D341Med (cell line): ENCODE data around the gene C5.
"Not testable (repeated sequence)": the region's sequence is repeated elsewhere in the genome, so short reads cannot be mapped to it uniquely, and the experiment has no call there.

ENCODE experiments used
- DNase-seq: peaks from one replicate; pipeline ENCODE4 v3.0.0; 2012; ENCODE audit warnings: low spot score

Gene C5

DNA sequence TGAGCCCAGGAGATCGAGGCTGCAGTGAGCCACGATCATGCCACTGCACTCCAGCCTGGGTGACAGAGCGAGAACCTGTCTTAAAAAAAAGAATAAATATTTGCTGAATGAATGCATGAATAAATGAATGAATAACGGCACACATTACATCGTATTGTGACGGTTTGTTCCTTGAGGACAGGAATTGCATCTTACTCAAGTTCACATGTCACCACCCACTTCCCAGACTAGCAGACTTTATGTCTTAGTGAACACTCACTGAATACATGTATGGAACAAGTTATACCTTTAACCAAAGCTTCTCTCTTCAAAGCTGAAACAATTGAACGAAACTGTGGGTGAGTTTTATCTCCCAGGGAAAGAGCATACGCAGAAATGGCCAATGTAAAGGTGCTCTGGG is 70.3 kb downstream of the C5 start:
- no peak for DNase-seq

DNA sequence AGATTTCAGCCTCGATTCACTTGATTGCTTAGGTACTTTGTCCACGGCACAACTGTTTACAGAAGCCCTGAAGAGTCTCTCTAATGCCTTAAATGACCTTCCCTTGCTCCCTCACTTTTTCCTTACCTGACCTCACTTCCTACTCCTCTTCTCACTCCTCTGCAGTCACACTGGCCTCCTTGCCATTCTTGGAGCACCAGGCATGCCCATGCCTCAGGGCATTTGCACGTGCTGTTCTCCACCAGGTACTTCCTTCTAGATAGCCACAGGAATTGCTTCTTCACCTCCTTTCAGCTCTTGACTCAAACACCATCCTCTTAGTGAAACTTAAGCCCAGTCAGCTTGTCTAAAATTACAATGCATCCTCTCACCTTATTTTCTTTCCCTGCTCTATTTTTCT is 71.1 kb downstream of the C5 start:
- DNase-seq: no peak

DNA sequence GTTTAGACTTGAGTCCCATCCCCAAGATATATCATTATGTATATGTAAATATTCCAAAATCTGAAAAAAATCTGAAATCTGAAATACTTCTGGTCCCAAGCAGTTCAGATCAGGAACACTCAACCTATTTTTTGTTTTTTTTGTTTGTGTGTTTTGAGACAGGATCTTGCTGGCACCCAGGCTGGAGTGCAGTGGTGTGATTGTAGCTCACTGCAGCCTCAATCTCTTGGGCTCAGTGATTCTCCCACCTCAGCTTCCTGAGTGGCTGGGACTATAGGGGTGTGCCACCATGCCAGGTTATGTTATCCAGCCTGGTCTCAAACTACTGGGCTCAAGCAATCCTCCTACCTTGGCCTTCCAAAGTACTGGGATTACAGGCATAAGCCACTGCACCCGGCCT is 72.8 kb downstream of the C5 start:
- DNase-seq: no peak

DNA sequence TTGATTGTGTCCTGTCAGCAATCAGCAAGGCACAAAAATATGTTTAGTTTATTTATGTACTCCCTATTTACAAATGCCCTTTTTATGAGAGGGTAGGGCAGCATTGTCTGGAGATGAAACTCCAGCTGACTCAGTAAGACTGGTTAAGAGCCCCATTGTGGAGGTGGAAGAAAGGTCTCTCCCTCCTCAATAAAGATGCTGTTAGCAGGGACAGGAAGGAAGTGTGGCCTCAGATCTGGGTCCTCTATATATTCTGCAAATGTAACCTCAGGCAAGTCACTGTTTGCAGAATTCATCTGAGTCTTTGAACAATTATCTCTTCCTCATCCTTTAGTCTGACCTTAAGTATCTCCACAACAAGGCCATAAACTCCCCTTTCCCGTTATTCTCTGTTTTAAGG is 75.2 kb downstream of the C5 start:
- DNase-seq: no peak

DNA sequence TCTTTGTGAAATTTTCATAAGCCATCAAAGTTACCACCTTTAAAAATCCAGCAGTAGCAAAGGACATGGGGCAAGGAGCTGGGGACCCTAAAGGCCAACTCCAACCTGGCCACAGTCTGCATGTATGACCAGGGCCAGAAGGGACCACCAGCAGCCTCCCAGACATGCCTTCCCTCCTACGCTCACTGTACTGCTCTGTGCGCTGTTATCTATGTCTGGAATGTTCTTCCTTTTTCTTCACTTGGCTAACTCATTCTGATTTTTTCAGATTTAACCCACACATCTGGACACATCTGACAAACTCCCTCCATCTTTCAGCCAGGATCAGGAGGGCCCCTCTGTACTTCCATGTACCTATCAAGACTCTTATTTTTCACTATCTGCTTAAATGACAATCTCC is 75.9 kb downstream of the C5 start:
- no peak for DNase-seq

DNA sequence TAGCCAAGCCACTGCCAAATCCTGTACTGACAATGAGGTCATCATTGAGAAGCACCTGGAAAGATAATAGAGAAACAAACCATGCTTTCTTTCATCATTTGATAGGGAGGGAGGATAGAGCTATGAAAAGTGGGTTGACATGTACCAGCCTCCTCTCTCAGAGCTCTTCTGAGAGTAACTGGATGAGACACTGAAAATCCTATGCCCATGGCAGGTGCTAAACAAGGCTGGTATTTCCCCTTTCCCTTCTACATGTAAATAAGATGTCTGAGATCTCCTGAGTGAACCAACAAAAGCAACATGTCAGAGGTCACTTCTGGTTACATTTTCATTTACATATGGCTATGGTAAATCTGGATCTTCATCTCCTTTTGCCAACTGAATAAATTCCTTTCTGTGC is 78.1 kb downstream of the C5 start:
- DNase-seq: no peak

DNA sequence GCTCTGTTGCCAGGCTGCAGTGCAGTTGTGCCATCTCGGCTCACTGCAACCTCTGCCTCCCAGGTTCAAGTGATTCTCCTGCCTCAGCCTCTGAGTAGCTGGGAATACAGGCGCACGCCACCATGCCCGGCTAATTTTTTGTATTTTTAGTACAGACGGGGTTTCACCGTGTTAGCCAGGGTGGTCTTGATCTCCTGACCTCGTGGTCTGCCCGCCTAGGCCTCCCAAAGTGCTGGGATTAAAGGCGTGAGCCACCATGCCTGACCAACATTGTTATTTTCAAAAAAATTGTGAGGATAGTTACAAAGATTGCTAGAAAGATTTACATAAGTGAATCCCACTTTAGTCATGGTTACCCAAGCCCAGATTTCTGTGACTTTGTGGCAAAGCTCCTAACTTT is 78.6 kb downstream of the C5 start:
- DNase-seq: not testable (repeated sequence)

DNA sequence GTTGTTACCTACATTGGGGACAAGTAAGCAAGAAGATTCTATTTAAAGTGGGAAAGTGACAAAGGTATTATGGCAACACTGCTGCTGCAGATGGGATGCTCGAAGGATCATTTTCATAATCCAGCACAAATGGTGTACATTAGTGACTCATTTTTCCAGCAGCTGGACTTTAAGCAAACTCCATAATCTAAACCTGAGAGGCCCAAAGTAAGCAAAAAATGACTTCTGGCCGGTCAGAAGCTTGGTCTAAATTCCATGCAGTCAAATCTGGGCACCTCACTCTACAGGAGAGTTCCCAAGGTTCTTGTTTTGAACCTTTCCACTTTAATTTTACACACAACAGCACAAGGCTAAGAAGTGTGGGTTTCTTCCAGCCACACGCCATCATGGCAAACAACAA is 79.8 kb downstream of the C5 start:
- DNase-seq: no peak

DNA sequence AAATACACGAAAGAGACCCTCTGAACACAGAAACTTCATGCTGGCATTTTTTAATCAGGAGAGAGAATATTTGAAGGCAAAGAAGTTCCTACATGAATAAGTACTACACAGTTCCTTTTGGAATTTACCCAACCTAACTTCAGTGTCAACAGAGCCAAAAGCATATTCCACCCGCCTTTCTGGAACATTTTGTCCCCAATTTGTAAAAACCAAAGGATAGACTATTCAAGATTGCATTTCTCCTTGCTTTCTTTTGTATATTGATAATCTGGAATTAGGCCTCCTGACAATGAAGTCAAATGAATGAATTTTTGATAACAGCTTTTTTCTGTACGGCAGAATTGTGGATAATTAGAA is 84.1 kb downstream of the C5 start:
- DNase-seq: no peak

DNA sequence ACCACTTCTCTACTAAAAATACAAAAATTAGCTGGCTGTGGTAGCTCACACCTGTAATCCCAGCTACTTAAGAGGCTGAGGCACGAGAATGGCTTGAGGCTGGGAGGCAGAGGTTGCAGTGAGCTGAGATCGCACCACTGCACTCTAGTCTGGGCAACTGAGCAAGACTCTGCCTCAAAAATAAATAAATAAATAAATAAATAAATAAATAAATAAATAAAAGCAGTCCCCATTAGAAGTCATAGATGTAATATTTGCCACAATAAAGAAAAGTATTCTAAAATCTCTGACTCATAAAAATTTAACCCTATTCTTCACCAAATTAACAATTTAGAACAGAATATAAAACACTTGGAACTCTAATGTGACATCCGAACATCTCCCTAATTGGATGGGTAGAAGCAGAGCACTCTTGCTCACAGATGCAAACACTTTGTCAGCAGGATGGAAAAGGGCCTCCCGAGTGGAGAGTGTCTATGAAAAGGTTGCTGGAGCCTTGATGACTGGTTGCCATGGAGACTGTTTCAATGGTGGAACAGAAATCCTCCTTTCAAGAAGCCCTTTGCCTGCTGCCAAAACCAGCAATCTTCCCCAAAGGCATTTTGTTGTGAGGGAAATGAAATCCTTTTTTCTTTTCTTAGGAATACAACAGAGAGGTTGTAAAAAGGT is 84.6 kb downstream of the C5 start:
- DNase-seq: no peak

DNA sequence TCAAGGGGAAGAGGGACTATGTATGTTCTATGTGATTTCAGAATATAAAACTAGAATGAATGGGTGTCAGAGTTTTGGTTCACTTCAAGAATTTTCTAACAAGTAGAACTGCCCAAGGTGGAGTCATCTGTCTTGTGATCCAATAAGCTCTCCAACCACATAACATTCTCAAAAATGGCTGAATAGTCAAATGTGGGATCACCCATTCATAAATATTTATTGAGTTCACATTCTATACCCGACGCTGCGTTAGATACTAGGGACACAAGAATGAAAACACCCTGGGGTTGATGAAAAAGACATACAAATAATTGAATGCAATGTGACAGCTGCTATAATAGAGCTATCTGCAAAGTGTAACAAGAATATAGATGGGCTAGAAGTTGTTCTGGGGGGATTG is 88.1 kb downstream of the C5 start:
- no peak for DNase-seq

DNA sequence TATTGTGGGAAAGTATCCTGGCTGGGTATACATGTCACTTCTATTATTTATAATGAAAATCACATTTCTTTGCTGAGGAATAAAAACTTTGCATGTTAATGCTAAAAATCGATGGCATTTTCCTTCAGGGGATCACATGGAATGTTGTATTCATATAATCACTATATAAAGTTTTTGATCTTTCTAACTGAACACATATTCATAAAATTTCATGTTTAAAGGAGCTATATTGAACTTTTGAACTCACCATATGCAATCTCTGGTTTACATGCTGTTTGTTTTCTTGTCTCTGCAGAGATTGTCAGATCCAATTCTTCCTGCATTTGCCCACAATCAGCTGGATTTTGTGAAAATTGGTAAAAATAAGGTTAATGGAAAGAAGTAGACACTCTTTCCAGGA is 90.1 kb downstream of the C5 start:
- no peak for DNase-seq

DNA sequence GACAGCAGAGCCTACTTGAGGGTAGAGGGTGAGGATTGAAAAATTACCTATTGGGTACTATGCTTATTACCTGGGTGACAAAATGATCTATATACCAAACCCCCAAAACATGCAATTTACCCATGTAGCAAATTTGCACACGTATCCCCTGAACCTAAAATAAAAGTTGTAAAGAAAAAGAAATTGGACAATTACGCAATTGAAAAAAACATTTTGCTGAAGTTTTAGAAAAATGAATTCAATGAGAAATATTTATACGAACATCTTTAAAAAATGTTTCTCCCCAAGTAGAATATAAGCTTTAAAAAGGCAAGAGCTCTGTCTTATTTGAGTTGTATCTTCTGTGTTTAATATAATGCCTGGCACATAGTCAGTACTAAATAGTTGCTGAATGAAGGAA is 93.2 kb downstream of the C5 start:
- no peak for DNase-seq

DNA sequence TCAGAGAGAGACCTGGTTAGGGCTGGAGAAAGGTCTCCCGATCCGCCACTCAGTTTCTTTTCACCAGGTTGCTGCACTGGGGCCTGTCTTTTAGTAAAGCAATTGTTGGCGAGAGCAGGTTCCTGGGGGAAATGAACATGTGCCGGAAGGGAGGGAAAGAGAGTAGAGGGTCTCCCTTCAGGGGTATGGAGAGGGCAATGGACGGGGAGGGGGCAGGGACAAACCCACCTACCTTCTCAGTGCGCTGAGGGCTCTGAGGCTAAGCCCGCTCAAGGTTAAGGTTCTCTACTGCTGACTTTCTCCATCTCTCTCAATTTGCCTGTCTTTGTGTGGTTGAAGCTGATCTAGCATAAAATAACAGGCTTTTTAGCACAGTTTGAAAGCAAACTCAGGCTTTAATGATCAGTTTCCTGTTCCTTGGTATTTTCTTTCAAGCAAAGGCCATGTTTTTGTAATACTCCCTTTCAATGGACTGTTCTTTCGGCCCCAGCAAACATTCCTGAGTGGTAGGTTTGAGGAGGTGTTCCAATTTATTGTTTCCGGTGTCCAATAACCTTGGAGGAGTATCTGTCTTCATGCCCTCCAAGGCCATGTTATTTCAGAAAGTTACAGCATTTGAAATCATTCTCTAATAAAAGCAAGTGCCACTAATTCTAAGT is 98.0 kb downstream of the C5 start:
- no peak for DNase-seq

DNA sequence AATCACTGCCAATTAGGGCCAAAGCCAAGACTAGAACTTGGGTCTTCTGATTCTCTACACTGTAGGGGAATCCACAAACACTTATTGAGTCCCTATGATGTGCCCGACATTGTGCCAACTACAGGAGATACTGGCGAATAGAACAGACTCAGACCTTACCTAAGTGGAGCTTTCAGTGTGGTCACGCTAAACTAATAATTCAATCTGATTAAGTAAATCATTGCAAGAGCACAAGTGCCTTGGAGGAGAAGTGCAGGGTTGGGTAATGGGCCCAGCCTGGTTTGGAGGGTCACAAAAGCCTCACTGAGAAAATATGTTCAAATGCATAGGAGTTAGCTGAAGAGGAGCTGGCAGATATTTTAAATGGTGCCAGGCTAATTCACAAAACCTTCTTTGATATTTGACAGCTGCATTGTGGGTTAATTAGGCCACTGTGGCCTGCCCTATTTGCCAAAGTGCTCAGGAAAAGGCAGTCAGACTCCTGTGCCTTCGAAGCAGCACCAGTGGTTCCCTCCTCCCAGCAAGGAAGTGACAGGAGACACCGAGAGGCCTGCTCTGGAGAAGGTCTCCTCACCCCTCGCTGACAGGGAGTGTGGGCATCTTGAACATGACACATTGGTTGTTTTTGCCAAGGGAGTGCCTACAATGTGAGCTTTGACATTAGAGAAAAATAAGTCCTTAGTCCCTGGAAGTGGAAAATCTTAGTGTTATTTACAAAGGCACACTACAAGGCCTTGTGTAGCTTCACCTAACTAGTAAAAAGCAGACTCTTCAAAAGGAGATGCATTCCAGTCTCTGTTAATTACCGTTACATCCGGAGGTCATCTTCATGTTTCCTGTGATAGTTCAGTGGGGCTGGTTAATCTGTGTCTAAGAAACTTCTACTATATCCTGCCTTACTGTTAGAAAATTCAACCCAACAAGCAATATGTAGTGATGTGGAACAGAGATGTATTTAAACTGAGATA is 99.4 kb downstream of the C5 start:
- no peak for DNase-seq

DNA sequence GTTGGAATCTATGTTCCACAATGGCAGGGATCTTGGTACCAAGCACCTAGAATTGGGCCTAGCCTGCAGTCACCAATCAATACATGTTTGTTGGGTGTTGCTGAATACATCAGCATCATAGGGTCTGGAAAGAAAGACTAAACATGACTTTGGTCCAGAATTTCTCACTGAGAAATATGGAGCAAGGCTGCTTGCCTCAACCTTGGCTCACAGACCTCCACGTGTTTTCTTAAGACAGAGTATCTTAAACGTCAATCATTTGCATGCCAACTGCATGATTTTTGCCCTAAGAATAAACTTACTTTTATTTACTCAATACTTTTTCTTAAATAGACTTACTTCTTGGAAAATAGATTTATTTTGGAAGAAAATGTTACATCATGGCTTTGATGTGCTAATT is 100.8 kb downstream of the C5 start:
- no peak for DNase-seq

DNA sequence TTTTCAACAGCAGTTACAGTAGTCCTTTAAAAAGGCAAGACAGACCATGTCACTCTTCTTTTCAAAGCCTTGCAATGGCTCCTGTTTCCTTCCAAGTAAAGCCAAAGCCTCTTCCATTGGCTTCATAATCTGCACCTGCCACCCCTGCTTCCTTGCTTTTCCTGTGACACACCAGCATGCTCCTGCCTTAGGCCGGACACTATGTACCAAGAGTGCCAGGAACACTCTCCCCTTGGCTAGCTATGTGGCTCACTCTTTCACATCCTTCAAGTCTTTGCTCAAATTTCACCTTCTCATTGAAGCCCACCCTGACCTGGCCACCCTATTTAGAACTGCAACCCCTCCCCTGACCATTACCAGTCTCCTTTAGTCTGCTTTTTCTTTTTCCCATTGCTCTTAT is 101.3 kb downstream of the C5 start:
- DNase-seq: no peak

DNA sequence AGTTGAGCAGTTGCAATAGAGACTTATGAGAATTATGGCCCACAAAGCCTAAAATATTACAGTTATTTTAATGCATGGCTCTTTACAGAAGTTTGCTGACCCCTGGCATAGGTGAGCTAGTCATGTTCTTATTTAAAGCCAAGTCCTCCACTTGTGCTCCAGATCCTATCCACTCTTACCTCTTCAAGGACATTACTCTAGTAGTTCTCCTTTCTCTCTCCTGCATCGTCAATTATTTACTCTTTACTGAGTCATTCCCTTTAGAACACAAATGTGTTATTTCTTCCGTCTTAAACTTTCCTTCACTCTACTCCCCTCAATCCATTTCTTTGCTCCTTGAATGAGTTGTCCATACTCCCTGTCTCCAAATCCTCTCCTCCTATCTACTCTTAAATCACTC is 102.9 kb downstream of the C5 start:
- no peak for DNase-seq

DNA sequence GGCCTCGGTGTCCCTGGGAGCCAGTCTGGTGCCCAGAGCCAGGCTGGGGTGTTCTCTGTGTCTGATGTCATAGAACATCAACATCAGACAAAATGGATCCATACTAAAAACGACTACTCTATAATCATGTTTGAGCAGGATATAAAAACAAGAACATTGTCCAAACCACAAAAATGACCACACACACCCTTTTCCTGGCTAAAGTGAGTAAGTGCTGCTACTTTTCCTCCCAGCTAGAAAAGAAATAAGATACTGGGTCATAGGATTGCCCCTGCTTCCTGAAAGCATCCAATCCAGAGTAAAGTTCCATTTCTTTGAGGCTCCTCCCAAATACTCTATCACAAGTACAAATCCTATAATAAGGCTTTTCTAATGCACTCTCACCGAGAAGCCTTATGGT is 103.8 kb downstream of the C5 start:
- DNase-seq: no peak

DNA sequence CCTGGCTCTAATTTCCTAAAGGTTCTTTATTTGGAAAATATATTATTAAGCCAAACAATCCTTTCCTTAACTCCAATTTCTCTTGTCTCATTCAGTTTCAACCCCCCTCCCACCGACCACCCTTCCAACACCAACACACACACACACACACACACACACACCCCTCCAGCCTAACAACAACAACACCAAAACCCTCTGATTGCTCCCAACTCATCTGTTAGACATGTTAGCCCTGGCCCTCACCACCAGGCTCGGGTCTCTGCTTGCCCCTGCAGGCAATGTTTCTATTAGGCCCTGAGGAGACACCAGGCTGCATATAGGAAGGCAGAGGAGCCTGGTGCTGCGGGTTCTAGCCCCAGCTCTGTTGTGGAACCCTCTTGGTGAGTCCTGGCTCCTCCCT is 105.1 kb downstream of the C5 start:
- no peak for DNase-seq

DNA sequence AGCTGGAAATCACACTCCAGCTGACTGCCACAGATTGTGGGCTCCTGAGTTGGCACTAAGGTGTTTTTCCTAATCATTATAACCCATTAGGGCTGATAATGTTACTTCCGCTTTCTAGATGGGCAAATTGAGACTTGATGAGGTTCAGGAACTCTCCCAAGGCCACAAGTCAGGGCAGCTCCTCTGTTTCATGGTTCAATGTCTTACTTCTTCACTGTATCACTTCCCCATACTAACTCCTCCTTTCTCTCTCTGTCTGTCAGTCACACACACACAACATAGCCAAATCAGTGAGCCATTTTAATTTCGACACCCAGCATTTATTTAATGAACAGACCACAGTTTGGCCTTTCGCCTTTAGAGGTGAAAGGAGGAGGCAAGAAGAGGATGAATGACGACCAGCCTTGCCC is 105.6 kb downstream of the C5 start:
- no peak for DNase-seq

DNA sequence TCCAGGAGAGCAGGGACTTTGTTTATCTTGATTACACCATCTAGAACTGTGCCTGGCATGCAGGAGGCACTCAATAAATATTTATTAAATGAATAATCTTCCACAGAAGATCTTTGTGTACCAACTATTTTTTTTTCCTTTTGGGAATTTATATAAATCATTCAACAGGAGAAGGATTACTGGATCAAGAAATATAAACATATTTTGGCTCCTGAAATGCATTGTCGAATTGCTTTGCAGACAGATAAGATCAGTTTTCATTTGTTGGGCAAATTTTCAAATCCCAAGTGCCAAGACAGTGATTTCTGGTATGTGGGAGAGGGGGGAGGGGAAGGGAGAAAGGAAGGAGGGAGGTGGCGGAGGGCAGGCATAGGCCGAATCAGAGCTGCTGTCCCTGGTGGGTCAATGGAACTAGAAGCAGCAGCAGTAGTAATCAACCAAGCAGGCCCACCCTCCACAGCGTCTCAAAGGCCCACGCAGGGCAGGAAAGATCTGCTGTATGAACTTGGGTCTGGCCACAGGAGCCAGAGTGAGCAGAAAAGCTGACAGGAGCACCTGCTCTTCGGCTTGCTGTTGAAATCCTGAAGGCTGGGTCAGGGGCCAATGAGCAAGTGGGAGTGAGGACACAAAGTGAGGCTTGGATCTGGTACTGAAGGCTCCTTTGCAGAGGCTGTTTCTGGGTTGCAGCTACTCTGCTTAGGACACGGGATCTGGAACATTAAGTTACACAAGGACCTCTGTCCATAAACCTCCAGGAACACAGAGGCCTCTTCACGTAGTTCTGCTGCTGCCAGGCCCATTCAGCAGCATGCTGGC is 107.7 kb downstream of the C5 start:
- DNase-seq: no peak
